ENCODE data around the gene TUBB2B.
"Not testable (repeated sequence)": the region's sequence is repeated elsewhere in the genome, so short reads cannot be mapped to it uniquely, and the experiment has no call there.

The TUBB2B gene

GRCh38 chr6:3202999-3203696 lies 24.3 kb downstream of the TUBB2B start:
- H3K4me1 Mint-ChIP-seq, result peaks cover 29 to 39% of the 10 kb centered on the region in 2 donors
- peak overlapping the region; percentile 8 to 26 for H3K4me3 Mint-ChIP-seq
- peaks cover 19 to 23% of the 10 kb centered on the region in 2 donors for H3K27me3 Mint-ChIP-seq
- H3K9me3 Mint-ChIP-seq, result peaks cover 4 to 14% of the 10 kb centered on the region in 2 donors
- peaks cover 4 to 28% of the 10 kb centered on the region in 2 donors for H3K36me3 Mint-ChIP-seq
- DNase-seq, result no peak
- H3K27ac Mint-ChIP-seq, result no peak overlapping the region
- no peak for ATAC-seq (replicated peaks)

- Mint-ChIP-seq H3K27me3 (peaks cover 8 to 16% of the 10 kb centered on the region in 2 donors), H3K27ac (no peak overlapping the region), H3K9me3 (peaks cover 4 to 14% of the 10 kb centered on the region in 2 donors), H3K36me3 (peaks cover 4 to 22% of the 10 kb centered on the region in 2 donors), H3K4me3 (no peak overlapping the region), H3K4me1 (peaks cover 25 to 35% of the 10 kb centered on the region in 2 donors)
- DNase-seq (no peak), ATAC-seq (replicated peaks) (no peak)
Measured at GRCh38 chr6:3201388-3201787, 26.1 kb downstream of the TUBB2B start.

- Mint-ChIP-seq H3K4me3 (no peak overlapping the region), H3K27me3 (peaks cover 7 to 11% of the 10 kb centered on the region in 2 donors), H3K4me1 (peaks cover 19 to 28% of the 10 kb centered on the region in 2 donors), H3K27ac (no peak overlapping the region), H3K36me3 (peaks cover 4 to 16% of the 10 kb centered on the region in 2 donors), H3K9me3 (peaks cover 4 to 14% of the 10 kb centered on the region in 2 donors)
- DNase-seq (no peak), ATAC-seq (replicated peaks) (no peak)
Measured at GRCh38 chr6:3200682-3201081, 26.8 kb downstream of the TUBB2B start.

GRCh38 chr6:3199382-3199781 lies 28.1 kb downstream of the TUBB2B start:
- Mint-ChIP-seq H3K4me1 (peaks cover 13 to 19% of the 10 kb centered on the region in 2 donors), H3K27me3 (peaks cover 7 to 11% of the 10 kb centered on the region in 2 donors), H3K9me3 (peaks cover 0 to 11% of the 10 kb centered on the region in 2 donors), H3K27ac (no peak overlapping the region), H3K36me3 (peaks cover 0 to 10% of the 10 kb centered on the region in 2 donors), H3K4me3 (no peak overlapping the region)
- DNase-seq, result no peak
- ATAC-seq (replicated peaks), result no peak

GRCh38 chr6:3197734-3198133 lies 29.7 kb downstream of the TUBB2B start:
- not testable (repeated sequence) for DNase-seq; H3K9me3 Mint-ChIP-seq; H3K36me3 Mint-ChIP-seq; H3K27ac Mint-ChIP-seq; H3K4me1 Mint-ChIP-seq; ATAC-seq (replicated peaks); H3K4me3 Mint-ChIP-seq
- H3K27me3 Mint-ChIP-seq, result peaks cover 7 to 11% of the 10 kb centered on the region in 2 donors

GRCh38 chr6:3196770-3197169 lies 30.7 kb downstream of the TUBB2B start:
- ATAC-seq (replicated peaks) (no peak), DNase-seq (no peak)
- no peak overlapping the region for H3K27ac Mint-ChIP-seq
- peaks cover 0 to 1% of the 10 kb centered on the region in 2 donors for H3K9me3 Mint-ChIP-seq
- H3K4me3 Mint-ChIP-seq, result no peak overlapping the region
- peaks cover 7 to 11% of the 10 kb centered on the region in 2 donors for H3K27me3 Mint-ChIP-seq
- H3K4me1 Mint-ChIP-seq, result no peaks in the 10 kb centered on the region
- H3K36me3 Mint-ChIP-seq, result no peaks in the 10 kb centered on the region

GRCh38 chr6:3195695-3196497 lies 31.6 kb downstream of the TUBB2B start:
- H3K4me3 Mint-ChIP-seq, result no peak overlapping the region
- no peaks in the 10 kb centered on the region for H3K4me1 Mint-ChIP-seq

GRCh38 chr6:3195420-3195694 lies 32.1 kb downstream of the TUBB2B start:
- H3K9me3 Mint-ChIP-seq, result peaks cover 0 to 1% of the 10 kb centered on the region in 2 donors
- no peak overlapping the region for H3K27ac Mint-ChIP-seq
- no peaks in the 10 kb centered on the region for H3K4me1 Mint-ChIP-seq
- ATAC-seq (replicated peaks) (no peak), DNase-seq (no peak)
- H3K36me3 Mint-ChIP-seq, result no peaks in the 10 kb centered on the region
- H3K27me3 Mint-ChIP-seq, result peaks cover 8 to 9% of the 10 kb centered on the region in 2 donors
- H3K4me3 Mint-ChIP-seq, result no peak overlapping the region

More at GRCh38 chr6:3195695-3196497, 31.6 kb downstream of the TUBB2B start:
- no peak for ATAC-seq (replicated peaks)
- Mint-ChIP-seq H3K27me3 (peaks cover 7 to 11% of the 10 kb centered on the region in 2 donors), H3K36me3 (no peaks in the 10 kb centered on the region), H3K9me3 (peaks cover 0 to 1% of the 10 kb centered on the region in 2 donors), H3K27ac (no peak overlapping the region)
- DNase-seq, result no peak

GRCh38 chr6:3194535-3195419 lies 32.7 kb downstream of the TUBB2B start:
- H3K4me1 Mint-ChIP-seq, result no peaks in the 10 kb centered on the region
- no peaks in the 10 kb centered on the region for H3K36me3 Mint-ChIP-seq
- H3K27ac Mint-ChIP-seq, result no peak overlapping the region
- no peak overlapping the region for H3K4me3 Mint-ChIP-seq
- peaks cover 0 to 1% of the 10 kb centered on the region in 2 donors for H3K9me3 Mint-ChIP-seq
- peaks cover 5 to 7% of the 10 kb centered on the region in 2 donors for H3K27me3 Mint-ChIP-seq
- ATAC-seq (replicated peaks), result peak; percentile 54 to 72
- no peak for DNase-seq

- ATAC-seq (replicated peaks) (no peak), DNase-seq (no peak)
- peaks cover 0 to 13% of the 10 kb centered on the region in 2 donors for H3K27me3 Mint-ChIP-seq
- H3K36me3 Mint-ChIP-seq, result no peaks in the 10 kb centered on the region
- H3K9me3 Mint-ChIP-seq, result no peaks in the 10 kb centered on the region
- no peak overlapping the region for H3K27ac Mint-ChIP-seq
- no peak overlapping the region for H3K4me3 Mint-ChIP-seq
- no peaks in the 10 kb centered on the region for H3K4me1 Mint-ChIP-seq
Measured at GRCh38 chr6:3193102-3193849, 34.2 kb downstream of the TUBB2B start.

GRCh38 chr6:3190779-3191178 lies 36.7 kb downstream of the TUBB2B start:
- no peak for ATAC-seq (replicated peaks)
- peaks cover 9 to 32% of the 10 kb centered on the region in 2 donors for H3K27me3 Mint-ChIP-seq
- no peak overlapping the region for H3K4me3 Mint-ChIP-seq
- H3K36me3 Mint-ChIP-seq, result no peaks in the 10 kb centered on the region
- H3K27ac Mint-ChIP-seq, result no peak overlapping the region
- H3K9me3 Mint-ChIP-seq, result no peaks in the 10 kb centered on the region
- no peak for DNase-seq
- H3K4me1 Mint-ChIP-seq, result no peaks in the 10 kb centered on the region

- no peak for DNase-seq
- H3K4me1 Mint-ChIP-seq, result no peaks in the 10 kb centered on the region
- H3K36me3 Mint-ChIP-seq, result no peaks in the 10 kb centered on the region
- H3K4me3 Mint-ChIP-seq, result no peak overlapping the region
- H3K9me3 Mint-ChIP-seq, result no peaks in the 10 kb centered on the region
- ATAC-seq (replicated peaks), result no peak
- no peak overlapping the region for H3K27ac Mint-ChIP-seq
- H3K27me3 Mint-ChIP-seq, result peaks cover 13 to 37% of the 10 kb centered on the region in 2 donors
Measured at GRCh38 chr6:3190056-3190455, 37.4 kb downstream of the TUBB2B start.

- not testable (repeated sequence) for H3K4me3 Mint-ChIP-seq; H3K4me1 Mint-ChIP-seq; H3K9me3 Mint-ChIP-seq; ATAC-seq (replicated peaks); H3K27ac Mint-ChIP-seq; DNase-seq; H3K36me3 Mint-ChIP-seq
- H3K27me3 Mint-ChIP-seq, result peaks cover 21 to 44% of the 10 kb centered on the region in 2 donors
Measured at GRCh38 chr6:3189192-3189591, 38.3 kb downstream of the TUBB2B start.
